Measurements from ENCODE around the gene MIB2. TPM values are rescaled to one million over a fixed set of nuclear protein-coding genes. Genes with fewer than 3 reads are reported as not detected.
"Not testable (repeated sequence)": the region's sequence is repeated elsewhere in the genome, so short reads cannot be mapped to it uniquely, and the experiment has no call there.

Gene MIB2
- total RNA-seq, 3 donors from 2014 or later = 37.4 to 40.3 (median 37.7) TPM

GRCh38 chr1:1662830-1663560 lies 47.7 kb downstream of the MIB2 start:
- not testable (repeated sequence) for H3K27me3 Mint-ChIP-seq (ENCODE audit: low read depth); H3K9me3 Mint-ChIP-seq; H3K4me3 Mint-ChIP-seq; H3K4me1 Mint-ChIP-seq (ENCODE audit: low read depth); ATAC-seq; DNase-seq
- H3K36me3 Mint-ChIP-seq (ENCODE audit: insufficient read depth) = peaks cover 12% of the 10 kb centered on the region

- not testable (repeated sequence) for H3K27me3 Mint-ChIP-seq (ENCODE audit: low read depth); DNase-seq; ATAC-seq; H3K4me3 Mint-ChIP-seq; H3K4me1 Mint-ChIP-seq (ENCODE audit: low read depth); H3K9me3 Mint-ChIP-seq
- peaks cover 15% of the 10 kb centered on the region for H3K36me3 Mint-ChIP-seq (ENCODE audit: insufficient read depth)
Measured at GRCh38 chr1:1664318-1664717, 49.0 kb downstream of the MIB2 start.

- no peak overlapping the region for H3K4me3 Mint-ChIP-seq
- H3K36me3 Mint-ChIP-seq (ENCODE audit: insufficient read depth) = peaks cover 21% of the 10 kb centered on the region
- no peaks in the 10 kb centered on the region for H3K9me3 Mint-ChIP-seq
- peaks cover 6% of the 10 kb centered on the region for H3K4me1 Mint-ChIP-seq (ENCODE audit: low read depth)
- ATAC-seq (no peak), DNase-seq (no peak)
- no peaks in the 10 kb centered on the region for H3K27me3 Mint-ChIP-seq (ENCODE audit: low read depth)
Measured at GRCh38 chr1:1664941-1665814, 49.9 kb downstream of the MIB2 start.

GRCh38 chr1:1665815-1666251 lies 50.5 kb downstream of the MIB2 start:
- peak; percentile 27 for DNase-seq
- peaks cover 23% of the 10 kb centered on the region for H3K36me3 Mint-ChIP-seq (ENCODE audit: insufficient read depth)
- no peak overlapping the region for H3K4me3 Mint-ChIP-seq
- peaks cover 6% of the 10 kb centered on the region for H3K4me1 Mint-ChIP-seq (ENCODE audit: low read depth)
- peak in 1 of 2 donors; percentile 58 for ATAC-seq
- H3K27me3 Mint-ChIP-seq (ENCODE audit: low read depth) = no peaks in the 10 kb centered on the region
- no peaks in the 10 kb centered on the region for H3K9me3 Mint-ChIP-seq

- Mint-ChIP-seq H3K4me3 (no peak overlapping the region), H3K36me3 (ENCODE audit: insufficient read depth) (peaks cover 29% of the 10 kb centered on the region), H3K27me3 (ENCODE audit: low read depth) (no peaks in the 10 kb centered on the region), H3K9me3 (no peaks in the 10 kb centered on the region), H3K4me1 (ENCODE audit: low read depth) (peaks cover 2% of the 10 kb centered on the region)
- no peak for ATAC-seq
- no peak for DNase-seq
Measured at GRCh38 chr1:1666526-1666925, 51.2 kb downstream of the MIB2 start.

- peaks cover 40% of the 10 kb centered on the region for H3K36me3 Mint-ChIP-seq (ENCODE audit: insufficient read depth)
- H3K4me1 Mint-ChIP-seq (ENCODE audit: low read depth) = peaks cover 6% of the 10 kb centered on the region
Measured at GRCh38 chr1:1669468-1670440, 54.5 kb downstream of the MIB2 start.

GRCh38 chr1:1670866-1671265 lies 55.6 kb downstream of the MIB2 start:
- no peaks in the 10 kb centered on the region for H3K27me3 Mint-ChIP-seq (ENCODE audit: low read depth)
- H3K36me3 Mint-ChIP-seq (ENCODE audit: insufficient read depth) = peaks cover 37% of the 10 kb centered on the region
- no peak overlapping the region for H3K4me3 Mint-ChIP-seq
- H3K4me1 Mint-ChIP-seq (ENCODE audit: low read depth) = peaks cover 7% of the 10 kb centered on the region
- DNase-seq (no peak), ATAC-seq (no peak)
- no peaks in the 10 kb centered on the region for H3K9me3 Mint-ChIP-seq

More at GRCh38 chr1:1669468-1670440, 54.5 kb downstream of the MIB2 start:
- H3K27me3 Mint-ChIP-seq (ENCODE audit: low read depth) = no peaks in the 10 kb centered on the region
- DNase-seq (no peak), ATAC-seq (no peak)
- H3K9me3 Mint-ChIP-seq = no peaks in the 10 kb centered on the region
- no peak overlapping the region for H3K4me3 Mint-ChIP-seq

GRCh38 chr1:1671365-1672119 lies 56.2 kb downstream of the MIB2 start:
- ATAC-seq = no peak
- Mint-ChIP-seq H3K36me3 (ENCODE audit: insufficient read depth) (peaks cover 31% of the 10 kb centered on the region), H3K9me3 (no peaks in the 10 kb centered on the region), H3K27me3 (ENCODE audit: low read depth) (no peaks in the 10 kb centered on the region), H3K4me1 (ENCODE audit: low read depth) (peaks cover 7% of the 10 kb centered on the region), H3K4me3 (no peak overlapping the region)
- DNase-seq = no peak

- H3K27me3 Mint-ChIP-seq (ENCODE audit: low read depth) = no peaks in the 10 kb centered on the region
- DNase-seq = no peak
Measured at GRCh38 chr1:1672181-1672965, 57.1 kb downstream of the MIB2 start.

GRCh38 chr1:1674806-1675205 lies 59.5 kb downstream of the MIB2 start:
- ATAC-seq; H3K27me3 Mint-ChIP-seq (ENCODE audit: low read depth); DNase-seq; H3K9me3 Mint-ChIP-seq; H3K4me3 Mint-ChIP-seq: not testable (repeated sequence)
- Mint-ChIP-seq H3K4me1 (ENCODE audit: low read depth) (peaks cover 29% of the 10 kb centered on the region), H3K36me3 (ENCODE audit: insufficient read depth) (peaks cover 22% of the 10 kb centered on the region)

More at GRCh38 chr1:1672181-1672965, 57.1 kb downstream of the MIB2 start:
- Mint-ChIP-seq H3K9me3 (no peaks in the 10 kb centered on the region), H3K36me3 (ENCODE audit: insufficient read depth) (peaks cover 30% of the 10 kb centered on the region), H3K4me1 (ENCODE audit: low read depth) (peaks cover 9% of the 10 kb centered on the region), H3K4me3 (no peak overlapping the region)
- ATAC-seq = no peak

- H3K4me3 Mint-ChIP-seq; H3K27me3 Mint-ChIP-seq (ENCODE audit: low read depth); H3K9me3 Mint-ChIP-seq; DNase-seq; ATAC-seq: not testable (repeated sequence)
- peaks cover 29% of the 10 kb centered on the region for H3K4me1 Mint-ChIP-seq (ENCODE audit: low read depth)
- H3K36me3 Mint-ChIP-seq (ENCODE audit: insufficient read depth) = peaks cover 20% of the 10 kb centered on the region
Measured at GRCh38 chr1:1675218-1675617, 59.9 kb downstream of the MIB2 start.

GRCh38 chr1:1676087-1676486 lies 60.8 kb downstream of the MIB2 start:
- not testable (repeated sequence) for DNase-seq; H3K9me3 Mint-ChIP-seq; H3K4me3 Mint-ChIP-seq; ATAC-seq; H3K27me3 Mint-ChIP-seq (ENCODE audit: low read depth)
- Mint-ChIP-seq H3K36me3 (ENCODE audit: insufficient read depth) (peaks cover 15% of the 10 kb centered on the region), H3K4me1 (ENCODE audit: low read depth) (peaks cover 33% of the 10 kb centered on the region)
